K562 (cell line): ENCODE data around the gene PSMA6. TPM values are rescaled to one million over a fixed set of nuclear protein-coding genes. Genes with fewer than 3 reads are reported as not detected.
A peak's percentile ranks its signal among the peaks of the same experiment; 100 is the strongest.

Experiments
- MTF1 ChIP-seq: fragments of 250-450 bp; sonication (Bioruptor Pico); IDR thresholded peaks from 2 replicates; pipeline ENCODE4 v1.9.0; 2021; ENCODE audit warnings: moderate library complexity, mild to moderate bottlenecking, inconsistent platforms, borderline replicate concordance
- RBM17 ChIP-seq: fragments of 200-400 bp; formaldehyde crosslinking; IDR thresholded peaks from 2 replicates; pipeline ENCODE4 v1.6.1; 2017; ENCODE audit warnings: low read depth, mild to moderate bottlenecking, low read length, borderline replicate concordance
- SMAD4 ChIP-seq: fragments of 250-450 bp; sonication (Bioruptor Pico); conservative IDR thresholded peaks from 2 replicates; pipeline ENCODE4 v1.8.0; 2021; ENCODE audit warnings: inconsistent platforms, mild to moderate bottlenecking, moderate library complexity
- SP2 ChIP-seq: IDR thresholded peaks from 2 replicates; pipeline ENCODE4 v1.6.1; 2011; ENCODE audit warnings: mild to moderate bottlenecking, low read depth, low read length, moderate library complexity; ENCODE audit not compliant: poor library complexity, severe bottlenecking; ENCODE audit errors: extremely low read depth
- STAT5A ChIP-seq: IDR thresholded peaks from 2 replicates; pipeline ENCODE4 v1.6.1; 2012; ENCODE audit warnings: low read length, inconsistent platforms, borderline replicate concordance
- ZBTB17 ChIP-seq: fragments of 450-650 bp; formaldehyde crosslinking; IDR thresholded peaks from 2 replicates; pipeline ENCODE4 v1.4.0; 2020; ENCODE audit warnings: mild to moderate bottlenecking
- ZNF184 ChIP-seq: sonication (generic); formaldehyde crosslinking; IDR thresholded peaks from 2 replicates; pipeline ENCODE4 v1.5.0; 2020; ENCODE audit warnings: missing genetic modification reagents
- ZNF584 ChIP-seq: fragments of 200-800 bp; sonication (Bioruptor generic); IDR thresholded peaks from 2 replicates; pipeline ENCODE4 v1.6.1; 2016; ENCODE audit warnings: low read depth, mild to moderate bottlenecking, missing genetic modification characterization, missing compliant biosample characterization
- polyA plus RNA-seq, 8 experiments: library from polyadenylated mRNA; depleted of rRNA in 4 of 8; stranded (reverse) in 5 of 8; unstranded in 3 of 8; fragments of >200 nt; fragmentation: Nextera tagmentation in 2 of 8; fragmentation: Illumina TruSeq in 1 of 8; extraction: Ambion mirVana in 2 of 8; extraction: Trizol in 1 of 8; gene quantifications; 2 replicates each; pipeline versions ENCODE4 v1.2.1 to v1.2.3, GENCODE V29; 2011 to 2014; ENCODE audit warnings: inconsistent platforms in 1 of 8, missing spikeins in 1 of 8
- total RNA-seq, 7 experiments: library from RNA; depleted of rRNA in 6 of 7; stranded (reverse); fragments of >200 nt in 6 of 7; fragmentation: Illumina TruSeq in 2 of 7; extraction: Trizol in 2 of 7; gene quantifications; 2 replicates each; pipeline versions ENCODE4 v1.2.1 to v1.2.3, GENCODE V29; 2011 to 2021; ENCODE audit warnings: low replicate concordance in 1 of 7
- TF ChIP-seq, protein P1 (sequence below): fragments of 250-450 bp; sonication (Bioruptor Pico); IDR thresholded peaks from 2 replicates; pipeline ENCODE4 v1.5.0; 2021

PSMA6 gene
- total and polyA plus RNA-seq, 9 of the 15 experiments (the other 6 are each of a cell fraction or from before 2014, with no cell fraction given): 210 to 952 (median 288) TPM

DNA sequence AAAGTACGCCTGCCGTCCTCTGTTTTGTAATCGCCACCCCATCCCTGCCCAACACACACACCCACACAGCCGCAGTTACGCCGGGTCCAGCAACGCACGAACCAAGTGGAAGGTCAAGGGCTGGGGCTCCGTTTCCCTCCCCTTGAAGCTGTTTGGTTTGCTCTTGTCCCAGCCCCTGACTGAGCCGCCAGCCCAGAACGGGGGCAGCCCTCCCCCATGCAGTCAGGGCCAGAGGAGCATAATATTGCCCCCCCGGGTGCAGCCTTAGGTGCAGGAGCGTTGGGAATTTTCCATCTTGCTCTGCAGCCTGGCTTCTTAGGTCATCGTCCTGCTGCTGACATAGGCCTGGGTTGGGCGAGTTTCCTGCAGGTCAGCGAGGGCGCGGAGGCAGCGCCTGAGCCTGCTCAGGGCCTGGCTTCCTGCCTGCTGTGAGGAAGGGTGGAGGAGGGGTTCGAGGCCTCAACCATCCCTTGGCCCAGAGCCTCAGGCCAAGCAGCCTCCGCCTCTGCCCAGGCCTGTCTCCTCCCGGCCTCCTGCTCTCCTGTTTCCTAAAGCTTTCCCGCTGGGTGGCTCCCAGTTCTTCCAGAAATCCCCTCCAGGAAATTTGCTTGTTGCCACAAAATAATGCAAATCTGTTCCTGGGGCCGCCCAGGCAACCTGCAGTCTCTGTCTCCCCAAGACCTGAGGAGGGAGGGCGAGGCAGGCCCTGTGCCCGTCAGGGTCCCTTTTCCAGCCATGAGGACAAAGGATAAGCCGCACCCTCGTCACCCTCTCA is 44.5 kb downstream of the PSMA6 start (continued):
- no peak for TF ChIP-seq STAT5A
- no peak for TF ChIP-seq ZNF584 (CRISPR knock-in tag)
- peak; percentile 54; the same call in 1 of the 2 replicates for TF ChIP-seq ZBTB17
- TF ChIP-seq MTF1 (CRISPR knock-in tag): no peak
- TF ChIP-seq SMAD4 (CRISPR knock-in tag): 0 out of 2 replicates have a peak, but pooled peaks have one; percentile 60
- TF ChIP-seq RBM17: no peak
- TF ChIP-seq SP2: no peak
- TF ChIP-seq ZNF184 (CRISPR knock-in tag): no peak
- TF ChIP-seq, protein P1, sequence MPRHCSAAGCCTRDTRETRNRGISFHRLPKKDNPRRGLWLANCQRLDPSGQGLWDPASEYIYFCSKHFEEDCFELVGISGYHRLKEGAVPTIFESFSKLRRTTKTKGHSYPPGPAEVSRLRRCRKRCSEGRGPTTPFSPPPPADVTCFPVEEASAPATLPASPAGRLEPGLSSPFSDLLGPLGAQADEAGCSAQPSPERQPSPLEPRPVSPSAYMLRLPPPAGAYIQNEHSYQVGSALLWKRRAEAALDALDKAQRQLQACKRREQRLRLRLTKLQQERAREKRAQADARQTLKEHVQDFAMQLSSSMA: no peak
